Lung (tissue), 12 donors: ENCODE results near the gene C9orf85. TPM values are rescaled to one million over a fixed set of nuclear protein-coding genes. Genes with fewer than 3 reads are reported as not detected.

ENCODE experiments used
- ATAC-seq: fragments of 200-7000 bp; cut with Tn5 transposase; one replicate; pipeline ENCODE4 v1.9.1; 2020; ENCODE audit warnings: moderate number of reproducible peaks; ENCODE audit not compliant: insufficient read depth, low FRiP score
- DNase-seq, 3 donors: peaks; one replicate each; pipeline ENCODE4 v3.0.0-alpha.2; 2013 to 2017
- H3K27ac ChIP-seq, 2 donors: one replicate each; pipeline ENCODE4 v1.5.1; 2013; ENCODE audit warnings: mild to moderate bottlenecking in 2 of 2, moderate library complexity in 2 of 2, control low read depth in 1 of 2, inconsistent platforms in 1 of 2, low read depth in 1 of 2, low read length in 1 of 2
- H3K27me3 ChIP-seq, 3 donors: one replicate each; pipeline ENCODE4 v1.5.1; 2013; ENCODE audit warnings: low read length in 2 of 3; ENCODE audit not compliant: control insufficient read depth in 3 of 3, insufficient read depth in 3 of 3
- H3K36me3 ChIP-seq, 4 donors: one replicate each; pipeline ENCODE4 v1.5.1; 2013; ENCODE audit warnings: low read length in 4 of 4, mild to moderate bottlenecking in 1 of 4, moderate library complexity in 1 of 4; ENCODE audit not compliant: control insufficient read depth in 4 of 4, insufficient read depth in 4 of 4
- H3K4me1 ChIP-seq, 5 donors: one replicate each; pipeline ENCODE4 v1.5.1; 2013; ENCODE audit warnings: low read length in 5 of 5, mild to moderate bottlenecking in 2 of 5, moderate library complexity in 1 of 5; ENCODE audit not compliant: control insufficient read depth in 5 of 5, insufficient read depth in 5 of 5
- H3K4me3 ChIP-seq: one replicate; pipeline ENCODE4 v1.5.1; 2013; ENCODE audit warnings: mild to moderate bottlenecking, control low read depth, moderate library complexity
- H3K9ac ChIP-seq, 2 donors: one replicate each; pipeline ENCODE4 v1.5.1; 2013; ENCODE audit warnings: low read length in 2 of 2, control low read depth in 1 of 2; ENCODE audit not compliant: insufficient read depth in 1 of 2
- H3K9me3 ChIP-seq, 4 donors: one replicate each; pipeline ENCODE4 v1.5.1; 2013; ENCODE audit warnings: low read length in 3 of 4, mild to moderate bottlenecking in 1 of 4, moderate library complexity in 1 of 4; ENCODE audit not compliant: control insufficient read depth in 4 of 4, insufficient read depth in 3 of 4
- CTCF ChIP-seq: IDR thresholded peaks from 2 replicates; pipeline ENCODE4 v1.5.1; 2012; ENCODE audit warnings: mild to moderate bottlenecking; ENCODE audit errors: control extremely low read depth, extremely low read depth
- WGBS, 2 donors: extraction: QIAGEN DNeasy Blood & Tissue Kit; methylation state at CpG; one replicate each; pipeline ENCODE4 v1.1.7; 2013; 5-methylcytosine and 5-hydroxymethylcytosine counted together
- polyA plus RNA-seq, 2 donors: library from polyadenylated mRNA; stranded (reverse); fragments of 200-250 nt; gene quantifications; one replicate each; pipeline ENCODE4 v1.2.1, GENCODE V29; 2013
- total RNA-seq, 2 donors: library from RNA; depleted of rRNA in 1 of 2; stranded (reverse); fragments of >200 nt in 1 of 2; gene quantifications; one replicate each; pipeline ENCODE4 v1.2.1, GENCODE V29; 2014 to 2021
- donor health status: control.
- donor health status: control.
- donor health status: Bipolar disorder and iron deficiency.
- donor health status: healthy.
- donor health status: DM: yes; HTN: yes; CAD: no.

Gene C9orf85
- total and polyA plus RNA-seq, 4 donors, result 6.1 to 17.3 (median 7.9) TPM

- no peaks in the 10 kb centered on the region for H3K9me3 ChIP-seq
- 97 to 98% methylated on average over 5 of the region's 5 CpGs for WGBS, 2 donors
- no peaks in the 10 kb centered on the region for H3K27me3 ChIP-seq
- no peak overlapping the region for H3K4me3 ChIP-seq
- ATAC-seq, result no peak
- DNase-seq, result no peak
- no peak overlapping the region for H3K9ac ChIP-seq
- peaks cover 0 to 2% (median 0%) of the 10 kb centered on the region in 5 donors for H3K4me1 ChIP-seq
- TF ChIP-seq CTCF, result no peak
- no peak overlapping the region for H3K27ac ChIP-seq
- H3K36me3 ChIP-seq, result peaks cover 0 to 5% (median under 1%) of the 10 kb centered on the region in 4 donors
These were observed 7.0 kb downstream of the C9orf85 start for GRCh38 chr9:71918419-71918818.

- Histone ChIP-seq H3K36me3 (peaks cover 0 to 5% (median under 1%) of the 10 kb centered on the region in 4 donors), H3K4me3 (no peak overlapping the region), H3K9ac (no peak overlapping the region), H3K9me3 (no peaks in the 10 kb centered on the region), H3K27ac (no peak overlapping the region), H3K27me3 (no peaks in the 10 kb centered on the region), H3K4me1 (peaks cover 0 to 2% (median 0%) of the 10 kb centered on the region in 5 donors)
- whole genome bisulfite sequencing, 2 donors, result 88 to 93% methylated on average over 1 of the region's 1 CpG
- TF ChIP-seq CTCF, result no peak
- DNase-seq (no peak), ATAC-seq (no peak)
These were observed 9.2 kb downstream of the C9orf85 start for GRCh38 chr9:71920456-71921189.

- Histone ChIP-seq H3K36me3 (peaks cover 0 to 5% (median under 1%) of the 10 kb centered on the region in 4 donors), H3K4me1 (peaks cover 0 to 2% (median 0%) of the 10 kb centered on the region in 5 donors), H3K9ac (no peak overlapping the region), H3K27ac (no peak overlapping the region), H3K27me3 (no peaks in the 10 kb centered on the region), H3K4me3 (no peak overlapping the region), H3K9me3 (no peaks in the 10 kb centered on the region)
- ATAC-seq, result no peak
- no peak for DNase-seq
- TF ChIP-seq CTCF, result no peak
These were observed 9.9 kb downstream of the C9orf85 start for GRCh38 chr9:71921190-71921814.
